NT2/D1 (cell line): Measurements from ENCODE around the gene STOX2.

Experiments used
- SUZ12 ChIP-seq: IDR thresholded peaks from 2 replicates; pipeline ENCODE4 v1.6.1; 2011; ENCODE audit not compliant: insufficient read length, insufficient read depth; ENCODE audit errors: extremely low read depth
- YY1 ChIP-seq: IDR thresholded peaks from 2 replicates; pipeline ENCODE4 v1.6.1; 2011; ENCODE audit not compliant: insufficient read length, insufficient read depth
- ZNF274 ChIP-seq: IDR thresholded peaks from 2 replicates; pipeline ENCODE4 v1.6.1; 2011; ENCODE audit warnings: mild to moderate bottlenecking, low read depth, low read length

DNA sequence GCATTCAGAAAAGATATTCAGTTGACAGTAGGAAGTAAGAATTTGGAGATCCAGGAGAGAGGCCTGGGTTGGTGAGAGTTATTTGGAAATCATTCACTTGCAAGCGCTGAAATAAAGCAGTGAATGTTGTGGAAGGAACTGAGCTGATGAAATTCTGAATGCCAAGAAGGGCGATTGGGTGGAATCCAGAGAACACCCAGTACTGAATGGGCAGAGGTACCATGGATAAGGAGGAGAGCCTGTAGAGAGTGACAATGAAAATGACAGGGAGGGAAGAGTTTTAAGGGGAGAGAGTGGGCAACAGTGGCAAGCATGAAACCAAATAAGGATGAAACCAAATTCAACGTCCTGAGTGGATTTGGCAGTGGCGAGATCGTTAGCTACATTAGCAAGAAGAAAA lies 6.7 kb upstream of the STOX2 start:
- TF ChIP-seq YY1 (no peak), SUZ12 (no peak), ZNF274 (no peak)
